HEK293T (cell line): Measurements from ENCODE around the gene DNASE2.
"Not testable (repeated sequence)": the region's sequence is repeated elsewhere in the genome, so short reads cannot be mapped to it uniquely, and the experiment has no call there.

ENCODE experiments used
- CTCF ChIA-PET: fragments of 350-600 bp; formaldehyde crosslinking; extraction: SDS; loops from one replicate; lab custom pipeline; 2021; ENCODE audit warnings: antibody characterized with exemption, inconsistent platforms; lab: Yijun Ruan, JAX
- POLR2A ChIA-PET: fragments of 350-600 bp; formaldehyde crosslinking; extraction: SDS; loops from one replicate; lab custom pipeline; 2020; ENCODE audit warnings: antibody characterized with exemption, inconsistent platforms; lab: Yijun Ruan, JAX
- DNase-seq: peaks from one replicate; pipeline ENCODE4 v3.0.0; 2012; ENCODE audit warnings: mixed read lengths; ENCODE audit errors: extremely low spot score
- ARNT ChIP-seq: fragments of 450-650 bp; IDR thresholded peaks from 2 replicates; pipeline ENCODE4 v1.6.1; 2017; ENCODE audit warnings: mild to moderate bottlenecking
- BHLHE40 ChIP-seq: fragments of 450-650 bp; IDR thresholded peaks from 2 replicates; pipeline ENCODE4 v1.6.1; 2016; ENCODE audit warnings: mild to moderate bottlenecking, moderate library complexity, borderline replicate concordance
- CTBP1 ChIP-seq: fragments of 450-650 bp; IDR thresholded peaks from 2 replicates; pipeline ENCODE4 v1.6.1; 2016; ENCODE audit warnings: borderline replicate concordance
- ELF4 ChIP-seq: fragments of 450-650 bp; IDR thresholded peaks from 2 replicates; pipeline ENCODE4 v1.6.1; 2017; ENCODE audit warnings: antibody characterized with exemption
- FOXA1 ChIP-seq: fragments of 450-650 bp; IDR thresholded peaks from 2 replicates; pipeline ENCODE4 v1.6.1; 2016; ENCODE audit warnings: mild to moderate bottlenecking
- FOXK2 ChIP-seq: fragments of 450-650 bp; IDR thresholded peaks from 2 replicates; pipeline ENCODE4 v1.6.1; 2016; ENCODE audit warnings: mild to moderate bottlenecking
- FOXM1 ChIP-seq: fragments of 450-650 bp; IDR thresholded peaks from 2 replicates; pipeline ENCODE4 v1.6.1; 2017; ENCODE audit warnings: mild to moderate bottlenecking, borderline replicate concordance
- HDGF ChIP-seq: fragments of 450-650 bp; IDR thresholded peaks from 2 replicates; pipeline ENCODE4 v1.6.1; 2017; ENCODE audit warnings: antibody characterized with exemption, borderline replicate concordance
- L3MBTL2 ChIP-seq: fragments of 450-650 bp; conservative IDR thresholded peaks from 2 replicates; pipeline ENCODE4 v1.6.1; 2016; ENCODE audit warnings: mild to moderate bottlenecking
- LEF1 ChIP-seq: fragments of 450-650 bp; IDR thresholded peaks from 2 replicates; pipeline ENCODE4 v1.6.1; 2017; ENCODE audit warnings: mild to moderate bottlenecking, borderline replicate concordance
- NFRKB ChIP-seq: fragments of 450-650 bp; IDR thresholded peaks from 2 replicates; pipeline ENCODE4 v1.6.1; 2016; ENCODE audit warnings: mild to moderate bottlenecking, moderate library complexity
- PKNOX1 ChIP-seq: fragments of 450-650 bp; IDR thresholded peaks from 2 replicates; pipeline ENCODE4 v1.6.1; 2016
- SP1 ChIP-seq: fragments of 450-650 bp; IDR thresholded peaks from 2 replicates; pipeline ENCODE4 v1.6.1; 2017
- SUZ12 ChIP-seq: fragments of 450-650 bp; IDR thresholded peaks from 2 replicates; pipeline ENCODE4 v1.6.1; 2016; ENCODE audit warnings: mild to moderate bottlenecking
- TARDBP ChIP-seq: fragments of 450-650 bp; IDR thresholded peaks from 2 replicates; pipeline ENCODE4 v1.6.1; 2016
- ZNF384 ChIP-seq: fragments of 450-650 bp; IDR thresholded peaks from 2 replicates; pipeline ENCODE4 v1.6.1; 2016

Gene DNASE2

GRCh38 chr19:12890299-12890786, 9.1 kb upstream of the DNASE2 start:
- CTCF ChIA-PET: interaction anchor here (0.7 to 1.3 kb wide), 3 partner anchors 53 to 87 kb away, joined by 3 to 4 read pairs (median 4); no protein-coding TSS in a partner anchor
- POLR2A ChIA-PET: interaction anchor here (0.7 to 2.4 kb wide), 19 partner anchors 9 to 113 kb away, joined by 3 to 26 read pairs (median 4); partner anchors contain the start of genes CALR, DNASE2, FARSA and RNASEH2A
- TF ChIP-seq ZNF384: peak; percentile 72
- 0 out of 2 replicates have a peak, but pooled peaks have one; percentile 11 for TF ChIP-seq PKNOX1
- DNase-seq: not testable (repeated sequence)

- CTCF ChIA-PET: interaction anchor here (0.5 kb wide), 1 partner anchor 170 kb away, joined by 3 read pairs; no protein-coding TSS in a partner anchor
- DNase-seq: no peak
- TF ChIP-seq LEF1: no peak
- POLR2A ChIA-PET: interaction anchor here (1.0 kb wide), 1 partner anchor 82 kb away, joined by 3 read pairs; the partner anchor contains the start of gene RNASEH2A
Measured at GRCh38 chr19:12888006-12888603, 6.9 kb upstream of the DNASE2 start.

- TF ChIP-seq TARDBP (no peak), ZNF384 (no peak), FOXK2 (no peak), SP1 (no peak), LEF1 (no peak), FOXA1 (no peak), NFRKB (no peak), L3MBTL2 (no peak), BHLHE40 (no peak), SUZ12 (no peak), CTBP1 (no peak), HDGF (no peak), ELF4 (no peak), FOXM1 (no peak), ARNT (no peak), PKNOX1 (no peak)
- DNase-seq: no peak
- CTCF ChIA-PET: no interaction called here
- POLR2A ChIA-PET: no interaction called here
Measured at GRCh38 chr19:12886969-12887747, 5.9 kb upstream of the DNASE2 start, which contains the start of gene KLF1. KLF1 (minus strand) TSS chr19:12887201; CDS start chr19:12887140, 61 bp downstream.

- DNase-seq: no peak
- ChIA-PET CTCF (no interaction called here), POLR2A (no interaction called here)
- TF ChIP-seq ARNT (no peak), PKNOX1 (no peak), SUZ12 (no peak), ZNF384 (no peak), FOXK2 (no peak), LEF1 (no peak), NFRKB (no peak), FOXA1 (no peak), SP1 (no peak), FOXM1 (no peak), BHLHE40 (no peak), L3MBTL2 (no peak), CTBP1 (no peak), HDGF (no peak), ELF4 (no peak), TARDBP (no peak)
Measured at GRCh38 chr19:12886651-12886968, 5.4 kb upstream of the DNASE2 start.

- no peak for DNase-seq
- POLR2A ChIA-PET: interaction anchor here (1.6 kb wide), 1 partner anchor 27 kb away, joined by 4 read pairs; no protein-coding TSS in a partner anchor
- no peak for TF ChIP-seq PKNOX1
- TF ChIP-seq L3MBTL2: no peak
- TF ChIP-seq HDGF: no peak
- TF ChIP-seq CTBP1: no peak
- TF ChIP-seq FOXK2: no peak
- TF ChIP-seq NFRKB: no peak
- TF ChIP-seq ZNF384: no peak
- TF ChIP-seq SUZ12: no peak
- TF ChIP-seq TARDBP: no peak
- no peak for TF ChIP-seq FOXM1
- no peak for TF ChIP-seq ARNT
- no peak for TF ChIP-seq BHLHE40
- TF ChIP-seq LEF1: no peak
- TF ChIP-seq SP1: no peak
- TF ChIP-seq ELF4: no peak
- TF ChIP-seq FOXA1: no peak
- CTCF ChIA-PET: no interaction called here
Measured at GRCh38 chr19:12885749-12886650, 4.8 kb upstream of the DNASE2 start.
